ENCODE data around the gene LRSAM1.

Gene LRSAM1

DNA sequence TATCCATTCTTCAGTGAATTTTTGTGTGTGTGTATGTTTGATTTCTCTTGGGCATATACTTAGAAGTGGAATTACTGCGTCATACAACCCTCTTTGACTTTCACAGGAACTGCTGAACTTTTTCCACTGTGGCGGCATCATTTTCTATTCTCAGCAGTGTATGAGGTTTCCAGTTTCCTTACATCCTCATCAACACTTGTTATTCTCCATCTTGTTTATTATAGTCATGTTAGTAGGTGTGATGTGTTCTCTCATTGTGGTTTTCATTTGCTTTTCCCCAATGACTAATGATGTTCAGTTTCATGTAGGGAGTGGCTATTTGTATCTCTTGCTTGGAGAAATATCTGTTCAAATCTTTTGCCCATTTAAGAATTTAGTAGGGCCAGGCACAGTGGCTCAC, 24.6 kb upstream of the LRSAM1 start:
- DNase-seq (ENCODE audit: low read depth), result no peak

GRCh38 chr9:127428348-127428747, 23.0 kb upstream of the LRSAM1 start:
- DNase-seq (ENCODE audit: low read depth), result no peak

DNA sequence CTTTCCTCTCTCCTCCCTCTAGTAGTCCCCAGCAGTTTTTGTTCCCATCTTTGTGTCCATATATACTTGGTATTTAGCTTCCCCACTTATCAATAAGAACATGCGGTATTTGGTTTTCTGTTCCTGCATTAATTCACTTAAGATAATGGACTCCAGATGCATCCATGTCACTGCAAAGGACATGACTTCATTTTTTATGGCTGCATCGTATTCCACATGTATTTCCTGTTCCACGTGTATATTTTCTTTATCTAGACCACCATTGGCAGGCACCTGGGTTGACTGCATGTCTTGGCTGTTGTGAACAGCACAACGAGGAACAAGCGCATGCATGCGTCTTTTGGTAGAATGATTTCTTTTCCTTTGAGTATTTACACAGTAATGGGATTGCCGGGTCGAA, 20.9 kb upstream of the LRSAM1 start:
- no peak for DNase-seq (ENCODE audit: low read depth)

GRCh38 chr9:127437497-127438264, 13.6 kb upstream of the LRSAM1 start:
- no peak for DNase-seq (ENCODE audit: low read depth)

GRCh38 chr9:127438394-127438793, 12.9 kb upstream of the LRSAM1 start:
- no peak for DNase-seq (ENCODE audit: low read depth)

DNA sequence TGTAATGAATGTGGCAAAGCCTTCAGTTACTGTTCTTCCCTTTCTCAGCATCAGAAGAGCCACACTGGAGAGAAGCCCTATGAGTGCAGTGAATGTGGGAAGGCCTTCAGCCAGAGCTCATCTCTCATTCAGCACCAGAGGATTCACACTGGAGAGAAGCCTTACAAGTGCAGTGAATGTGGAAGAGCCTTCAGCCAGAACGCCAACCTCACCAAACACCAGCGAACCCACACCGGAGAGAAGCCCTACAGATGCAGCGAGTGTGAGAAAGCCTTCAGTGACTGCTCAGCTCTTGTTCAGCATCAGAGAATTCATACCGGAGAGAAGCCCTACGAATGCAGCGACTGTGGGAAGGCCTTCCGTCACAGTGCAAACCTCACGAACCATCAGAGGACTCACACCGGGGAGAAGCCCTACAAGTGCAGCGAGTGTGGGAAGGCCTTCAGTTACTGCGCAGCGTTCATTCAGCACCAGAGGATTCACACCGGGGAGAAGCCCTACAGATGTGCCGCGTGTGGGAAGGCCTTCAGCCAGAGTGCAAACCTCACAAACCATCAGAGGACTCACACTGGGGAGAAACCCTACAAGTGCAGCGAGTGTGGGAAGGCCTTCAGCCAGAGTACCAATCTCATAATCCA, 6.9 kb upstream of the LRSAM1 start:
- DNase-seq (ENCODE audit: low read depth), result no peak

GRCh38 chr9:127444921-127445850, 6.1 kb upstream of the LRSAM1 start:
- no peak for DNase-seq (ENCODE audit: low read depth)

GRCh38 chr9:127445851-127446712, 5.2 kb upstream of the LRSAM1 start:
- no peak for DNase-seq (ENCODE audit: low read depth)

GRCh38 chr9:127446713-127447415, 4.4 kb upstream of the LRSAM1 start:
- DNase-seq (ENCODE audit: low read depth), result no peak

GRCh38 chr9:127447416-127448111, 3.7 kb upstream of the LRSAM1 start:
- no peak for DNase-seq (ENCODE audit: low read depth)

- DNase-seq (ENCODE audit: low read depth), result no peak
These were observed 3.1 kb upstream of the LRSAM1 start for GRCh38 chr9:127448112-127448805.

- DNase-seq (ENCODE audit: low read depth), result no peak
These were observed 1.9 kb upstream of the LRSAM1 start for GRCh38 chr9:127449332-127449966.

DNA sequence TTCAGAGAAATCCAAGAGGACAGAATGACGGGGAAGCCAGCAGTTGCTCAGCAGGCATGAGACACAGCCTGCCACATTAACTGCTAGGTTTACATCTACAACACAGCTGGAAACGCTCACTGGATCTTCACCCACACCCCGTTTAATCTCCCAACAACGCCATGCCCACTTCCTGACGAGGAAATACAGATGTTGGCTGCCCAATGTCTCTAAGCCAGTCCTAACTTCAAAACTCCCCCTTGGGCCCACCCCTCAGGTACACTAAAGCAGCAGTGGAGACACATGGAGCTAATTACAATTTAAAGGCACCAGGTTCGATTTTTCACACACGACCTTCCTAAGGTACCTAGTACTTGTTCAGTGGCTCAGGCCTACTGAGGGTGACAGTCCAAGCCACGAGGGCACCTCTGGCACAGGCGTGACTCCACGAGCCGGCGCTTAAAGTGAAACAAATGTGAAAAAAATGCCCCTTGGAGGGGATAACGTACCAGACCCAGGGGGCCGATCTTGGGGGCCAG, 1.0 kb upstream of the LRSAM1 start:
- no peak for DNase-seq (ENCODE audit: low read depth)

DNA sequence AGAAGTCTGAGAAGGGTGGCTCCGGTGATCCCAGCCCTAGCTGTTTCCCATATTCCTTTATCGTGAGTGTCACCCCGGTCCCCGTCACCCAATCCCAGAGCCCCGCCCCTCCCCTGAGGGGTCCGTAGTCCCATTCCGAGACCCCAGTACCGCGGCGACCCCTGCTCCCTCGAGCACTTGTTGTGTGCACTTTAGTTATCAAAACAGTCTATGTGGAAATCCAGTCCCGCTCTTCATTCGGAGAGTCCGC, 223 bp downstream of the LRSAM1 start:
- DNase-seq (ENCODE audit: low read depth), result no peak

DNA sequence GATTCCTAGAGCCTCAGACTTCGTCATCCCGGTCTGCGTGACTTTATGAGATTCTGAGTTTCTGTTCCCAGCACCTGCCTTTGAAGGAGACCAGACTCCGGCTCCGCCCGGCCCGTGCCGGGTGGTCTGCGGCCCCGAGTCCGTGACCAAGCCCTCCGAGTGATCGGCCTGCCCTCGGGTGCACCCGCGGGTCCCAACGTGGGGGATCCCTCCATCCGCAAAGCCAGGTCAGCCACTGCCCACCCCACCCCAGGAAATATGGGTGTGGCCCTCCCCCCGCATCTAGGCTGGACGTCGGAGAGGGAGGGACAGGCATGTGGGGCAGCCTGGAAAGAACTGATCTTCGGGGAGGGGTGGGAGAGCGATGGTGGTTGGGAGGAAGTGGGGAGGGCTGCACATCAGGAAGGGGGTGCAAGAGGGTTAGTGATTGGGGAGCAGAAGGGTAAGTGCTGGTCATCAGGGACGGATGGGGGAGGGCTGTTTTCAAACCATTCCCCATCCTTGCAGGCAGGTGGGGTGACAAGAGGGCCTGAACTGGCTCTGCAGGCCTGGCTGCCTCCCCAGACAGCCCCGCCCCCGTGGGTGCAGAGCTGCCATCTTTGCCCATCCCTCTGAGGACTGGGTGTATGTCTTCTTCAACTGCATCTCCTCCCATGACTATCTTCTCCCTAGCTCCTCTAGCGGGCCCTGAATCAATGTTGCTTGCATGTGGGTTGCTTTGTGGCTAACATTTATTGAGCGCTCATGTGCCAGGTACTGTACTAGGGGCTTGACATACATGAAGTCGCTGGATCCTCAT, 747 bp downstream of the LRSAM1 start:
- peak; percentile 9 for DNase-seq (ENCODE audit: low read depth)

DNA sequence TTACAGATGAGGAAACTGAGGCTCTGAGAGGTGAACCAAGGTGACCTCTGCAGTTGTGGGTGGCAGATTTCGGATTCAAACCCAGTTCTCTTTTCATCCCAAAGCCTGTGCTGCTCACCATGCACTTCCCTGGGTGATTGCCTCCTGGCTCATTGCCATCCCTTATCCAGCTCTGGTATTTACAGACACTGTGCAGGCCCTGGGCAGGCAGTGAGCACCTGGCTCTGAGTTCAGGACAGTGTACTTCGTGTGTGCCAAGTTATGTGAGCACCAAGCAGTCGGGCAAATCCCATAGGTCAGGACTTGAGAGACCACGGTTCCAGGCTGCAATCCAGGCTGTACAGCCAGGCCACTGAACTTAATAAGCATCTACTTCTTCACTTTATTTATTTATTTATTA, 1.4 kb downstream of the LRSAM1 start:
- DNase-seq (ENCODE audit: low read depth), result no peak

- no peak for DNase-seq (ENCODE audit: low read depth)
These were observed 4.1 kb downstream of the LRSAM1 start for GRCh38 chr9:127455324-127455992.

Measured in activated T-cell treated with anti-CD3 and anti-CD28 coated beads for 1 hour (primary cell).